ENCODE data around the gene SIX3.

SIX3 gene

DNA sequence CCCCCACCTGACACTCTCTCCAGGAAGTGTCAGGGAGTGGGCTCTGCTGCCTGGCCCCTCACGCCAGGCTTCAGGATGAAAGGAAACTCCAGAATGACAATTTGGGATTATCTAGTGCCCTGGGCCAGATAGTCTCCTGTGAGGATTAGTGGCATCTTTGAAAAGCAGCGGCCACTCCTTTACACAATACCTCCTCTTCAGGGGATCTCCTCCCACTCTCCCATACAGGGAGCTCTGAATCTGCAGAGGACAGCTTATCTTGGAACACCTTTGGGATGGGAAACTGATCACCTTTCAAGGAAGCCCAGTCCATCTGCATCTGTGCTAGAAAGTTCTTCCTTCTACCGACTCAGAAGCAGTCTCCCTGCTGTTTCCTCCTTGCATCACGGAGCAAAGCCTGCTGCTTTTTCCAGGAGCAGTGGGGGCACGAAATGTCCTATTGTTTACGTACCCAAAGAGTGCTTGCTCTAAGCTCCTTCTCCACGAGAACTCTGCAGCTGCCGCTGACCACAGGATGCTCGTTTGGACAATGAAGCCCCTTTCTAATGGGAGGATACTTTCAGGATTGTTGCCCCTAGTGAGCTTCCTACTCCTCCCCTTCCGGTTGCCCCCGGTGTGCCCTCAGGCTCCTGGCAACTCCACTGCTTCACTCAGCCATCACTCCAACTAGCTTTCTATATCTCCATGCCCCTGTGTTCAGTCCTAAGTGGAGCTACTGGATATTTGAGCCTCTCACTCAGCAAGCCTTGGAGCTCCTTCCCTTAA is 31.5 kb downstream of the SIX3 start:
- Histone ChIP-seq H3K4me3 (ENCODE audit: low read depth in 1 of 2, low read length in 2 of 2) (no peak overlapping the region), H3K9ac (ENCODE audit: low read depth in 1 of 2, low read length in 2 of 2) (no peak overlapping the region), H3K27me3 (ENCODE audit: control insufficient read depth in 1 of 2, insufficient read depth in 2 of 2, low read length in 2 of 2) (peaks cover 1 to 5% of the 10 kb centered on the region in 2 donors), H3K4me1 (ENCODE audit: control insufficient read depth in 1 of 2, insufficient read depth in 2 of 2, low read length in 2 of 2) (no peaks in the 10 kb centered on the region), H3K9me3 (ENCODE audit: control insufficient read depth in 1 of 2, low read length in 2 of 2) (no peaks in the 10 kb centered on the region), H3K36me3 (ENCODE audit: control insufficient read depth in 1 of 2, insufficient read depth in 2 of 2, low read length in 2 of 2) (no peaks in the 10 kb centered on the region), H3K27ac (ENCODE audit: low read depth, low read length) (no peak overlapping the region)

DNA sequence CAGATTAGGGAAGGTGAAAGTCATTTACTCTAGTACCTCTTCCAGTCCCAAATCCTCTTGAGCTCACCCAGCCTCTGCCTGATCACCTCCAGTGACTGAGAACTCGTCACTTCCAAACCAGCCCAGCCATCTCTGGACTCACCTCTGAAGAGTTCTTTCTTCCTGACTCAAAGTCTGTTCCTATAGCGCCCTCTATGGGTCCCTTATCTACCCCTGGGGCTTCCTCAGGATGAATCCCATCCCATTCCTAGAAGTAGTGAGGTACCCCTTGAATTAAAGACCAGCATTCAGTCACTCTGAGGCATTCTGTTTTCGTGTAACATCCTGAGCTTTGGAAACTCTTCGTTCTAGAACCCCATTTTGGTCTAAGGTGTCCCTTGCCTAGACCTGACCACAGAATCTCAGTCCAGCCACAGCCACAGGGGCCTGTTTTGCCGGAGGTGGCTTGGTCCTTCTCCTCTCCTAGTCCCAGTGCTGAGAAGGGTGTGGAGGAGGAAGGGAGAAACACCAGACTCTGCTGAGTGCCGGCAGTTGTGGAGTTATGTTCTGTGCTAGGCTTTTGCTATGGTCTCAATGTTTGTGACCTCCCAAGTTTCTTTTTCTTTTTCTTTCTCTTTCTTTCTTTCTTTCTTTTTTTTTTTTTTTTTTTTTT is 32.7 kb downstream of the SIX3 start:
- Histone ChIP-seq H3K9me3 (ENCODE audit: control insufficient read depth in 1 of 2, low read length in 2 of 2) (no peaks in the 10 kb centered on the region), H3K27ac (ENCODE audit: low read depth, low read length) (no peak overlapping the region), H3K27me3 (ENCODE audit: control insufficient read depth in 1 of 2, insufficient read depth in 2 of 2, low read length in 2 of 2) (peaks cover 4 to 5% of the 10 kb centered on the region in 2 donors), H3K9ac (ENCODE audit: low read depth in 1 of 2, low read length in 2 of 2) (no peak overlapping the region), H3K36me3 (ENCODE audit: control insufficient read depth in 1 of 2, insufficient read depth in 2 of 2, low read length in 2 of 2) (no peaks in the 10 kb centered on the region), H3K4me3 (ENCODE audit: low read depth in 1 of 2, low read length in 2 of 2) (no peak overlapping the region), H3K4me1 (ENCODE audit: control insufficient read depth in 1 of 2, insufficient read depth in 2 of 2, low read length in 2 of 2) (no peaks in the 10 kb centered on the region)

GRCh38 chr2:44975571-44976450 is 34.3 kb downstream of the SIX3 start:
- H3K4me1 ChIP-seq (ENCODE audit: control insufficient read depth in 1 of 2, insufficient read depth in 2 of 2, low read length in 2 of 2), result no peaks in the 10 kb centered on the region
- peaks cover 4 to 7% of the 10 kb centered on the region in 2 donors for H3K27me3 ChIP-seq (ENCODE audit: control insufficient read depth in 1 of 2, insufficient read depth in 2 of 2, low read length in 2 of 2)
- H3K4me3 ChIP-seq (ENCODE audit: low read depth in 1 of 2, low read length in 2 of 2), result no peak overlapping the region
- H3K9ac ChIP-seq (ENCODE audit: low read depth in 1 of 2, low read length in 2 of 2), result no peak overlapping the region
- H3K27ac ChIP-seq (ENCODE audit: low read depth, low read length), result no peak overlapping the region
- no peaks in the 10 kb centered on the region for H3K9me3 ChIP-seq (ENCODE audit: control insufficient read depth in 1 of 2, low read length in 2 of 2)
- H3K36me3 ChIP-seq (ENCODE audit: control insufficient read depth in 1 of 2, insufficient read depth in 2 of 2, low read length in 2 of 2), result no peaks in the 10 kb centered on the region

DNA sequence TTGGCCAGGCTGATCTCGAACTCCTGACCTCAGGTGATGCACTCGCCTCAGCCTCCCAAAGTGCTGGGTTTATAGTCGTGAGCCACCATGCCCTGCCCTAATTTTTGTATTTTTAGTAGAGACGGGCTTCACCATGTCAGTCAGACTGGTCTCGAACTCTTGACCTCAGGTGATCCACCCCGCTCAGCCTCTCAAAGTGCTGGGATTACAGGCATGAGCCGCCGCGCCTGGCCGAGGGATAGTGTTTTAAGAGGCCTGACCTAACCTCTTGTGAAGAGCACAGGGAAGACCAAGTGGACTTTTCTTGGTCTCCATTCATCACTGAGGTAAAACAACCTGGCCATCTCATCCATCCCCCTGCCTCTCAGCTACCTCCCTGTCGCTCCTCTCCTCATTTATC is 38.1 kb downstream of the SIX3 start:
- Histone ChIP-seq H3K9me3 (ENCODE audit: control insufficient read depth in 1 of 2, low read length in 2 of 2) (no peaks in the 10 kb centered on the region), H3K27me3 (ENCODE audit: control insufficient read depth in 1 of 2, insufficient read depth in 2 of 2, low read length in 2 of 2) (peaks cover 7% of the 10 kb centered on the region in 2 donors), H3K27ac (ENCODE audit: low read depth, low read length) (no peak overlapping the region), H3K4me1 (ENCODE audit: control insufficient read depth in 1 of 2, insufficient read depth in 2 of 2, low read length in 2 of 2) (no peaks in the 10 kb centered on the region), H3K4me3 (ENCODE audit: low read depth in 1 of 2, low read length in 2 of 2) (no peak overlapping the region), H3K9ac (ENCODE audit: low read depth in 1 of 2, low read length in 2 of 2) (no peak overlapping the region), H3K36me3 (ENCODE audit: control insufficient read depth in 1 of 2, insufficient read depth in 2 of 2, low read length in 2 of 2) (no peaks in the 10 kb centered on the region)

- H3K9me3 ChIP-seq (ENCODE audit: control insufficient read depth in 1 of 2, low read length in 2 of 2), result no peaks in the 10 kb centered on the region
- no peaks in the 10 kb centered on the region for H3K4me1 ChIP-seq (ENCODE audit: control insufficient read depth in 1 of 2, insufficient read depth in 2 of 2, low read length in 2 of 2)
- no peaks in the 10 kb centered on the region for H3K36me3 ChIP-seq (ENCODE audit: control insufficient read depth in 1 of 2, insufficient read depth in 2 of 2, low read length in 2 of 2)
- H3K4me3 ChIP-seq (ENCODE audit: low read depth in 1 of 2, low read length in 2 of 2), result no peak overlapping the region
- no peak overlapping the region for H3K27ac ChIP-seq (ENCODE audit: low read depth, low read length)
- no peak overlapping the region for H3K9ac ChIP-seq (ENCODE audit: low read depth in 1 of 2, low read length in 2 of 2)
- peaks cover 7 to 9% of the 10 kb centered on the region in 2 donors for H3K27me3 ChIP-seq (ENCODE audit: control insufficient read depth in 1 of 2, insufficient read depth in 2 of 2, low read length in 2 of 2)
Measured at GRCh38 chr2:44980751-44981713, 39.5 kb downstream of the SIX3 start.

DNA sequence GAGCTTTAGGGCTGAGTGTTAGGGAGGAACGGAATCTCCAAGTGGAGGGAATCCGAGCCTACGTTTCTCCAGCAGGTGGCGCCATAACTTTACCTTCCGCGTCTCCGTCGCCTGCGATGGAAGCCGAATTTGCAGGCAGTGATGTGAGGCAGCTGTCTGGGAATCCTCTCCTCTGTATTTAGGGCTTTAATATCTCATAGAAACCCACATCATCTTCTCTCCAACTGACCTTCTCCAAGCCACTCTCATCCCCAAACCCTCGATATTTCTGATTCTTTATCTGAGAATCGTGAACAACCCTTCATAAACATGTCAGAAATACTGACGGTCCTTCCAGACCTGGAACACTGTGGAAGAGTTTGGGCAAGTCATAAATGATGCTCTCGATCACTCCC is 40.2 kb downstream of the SIX3 start:
- Histone ChIP-seq H3K36me3 (ENCODE audit: control insufficient read depth in 1 of 2, insufficient read depth in 2 of 2, low read length in 2 of 2) (no peaks in the 10 kb centered on the region), H3K27me3 (ENCODE audit: control insufficient read depth in 1 of 2, insufficient read depth in 2 of 2, low read length in 2 of 2) (peaks cover 7 to 14% of the 10 kb centered on the region in 2 donors), H3K4me1 (ENCODE audit: control insufficient read depth in 1 of 2, insufficient read depth in 2 of 2, low read length in 2 of 2) (no peaks in the 10 kb centered on the region), H3K27ac (ENCODE audit: low read depth, low read length) (no peak overlapping the region), H3K9me3 (ENCODE audit: control insufficient read depth in 1 of 2, low read length in 2 of 2) (no peaks in the 10 kb centered on the region), H3K4me3 (ENCODE audit: low read depth in 1 of 2, low read length in 2 of 2) (no peak overlapping the region), H3K9ac (ENCODE audit: low read depth in 1 of 2, low read length in 2 of 2) (no peak overlapping the region)

- H3K27me3 ChIP-seq (ENCODE audit: control insufficient read depth in 1 of 2, insufficient read depth in 2 of 2, low read length in 2 of 2), result peaks cover 4 to 19% of the 10 kb centered on the region in 2 donors
- H3K27ac ChIP-seq (ENCODE audit: low read depth, low read length), result no peak overlapping the region
- H3K4me3 ChIP-seq (ENCODE audit: low read depth in 1 of 2, low read length in 2 of 2), result no peak overlapping the region
- H3K9ac ChIP-seq (ENCODE audit: low read depth in 1 of 2, low read length in 2 of 2), result no peak overlapping the region
- no peaks in the 10 kb centered on the region for H3K36me3 ChIP-seq (ENCODE audit: control insufficient read depth in 1 of 2, insufficient read depth in 2 of 2, low read length in 2 of 2)
- H3K9me3 ChIP-seq (ENCODE audit: control insufficient read depth in 1 of 2, low read length in 2 of 2), result peaks cover 4 to 7% of the 10 kb centered on the region in 2 donors
- H3K4me1 ChIP-seq (ENCODE audit: control insufficient read depth in 1 of 2, insufficient read depth in 2 of 2, low read length in 2 of 2), result no peaks in the 10 kb centered on the region
Measured at GRCh38 chr2:44983836-44984604, 42.5 kb downstream of the SIX3 start.

- no peaks in the 10 kb centered on the region for H3K36me3 ChIP-seq (ENCODE audit: control insufficient read depth in 1 of 2, insufficient read depth in 2 of 2, low read length in 2 of 2)
Measured at GRCh38 chr2:44989176-44989575, 47.7 kb downstream of the SIX3 start.

GRCh38 chr2:44994377-44994776 is 52.9 kb downstream of the SIX3 start:
- Histone ChIP-seq H3K27ac (ENCODE audit: low read depth, low read length) (no peak overlapping the region), H3K9ac (ENCODE audit: low read depth in 1 of 2, low read length in 2 of 2) (no peak overlapping the region), H3K4me3 (ENCODE audit: low read depth in 1 of 2, low read length in 2 of 2) (no peak overlapping the region), H3K4me1 (ENCODE audit: control insufficient read depth in 1 of 2, insufficient read depth in 2 of 2, low read length in 2 of 2) (no peaks in the 10 kb centered on the region), H3K9me3 (ENCODE audit: control insufficient read depth in 1 of 2, low read length in 2 of 2) (no peaks in the 10 kb centered on the region), H3K36me3 (ENCODE audit: control insufficient read depth in 1 of 2, insufficient read depth in 2 of 2, low read length in 2 of 2) (no peaks in the 10 kb centered on the region), H3K27me3 (ENCODE audit: control insufficient read depth in 1 of 2, insufficient read depth in 2 of 2, low read length in 2 of 2) (peaks cover 28 to 34% of the 10 kb centered on the region in 2 donors)

More at GRCh38 chr2:44989176-44989575, 47.7 kb downstream of the SIX3 start:
- Histone ChIP-seq H3K4me3 (ENCODE audit: low read depth in 1 of 2, low read length in 2 of 2) (no peak overlapping the region), H3K27ac (ENCODE audit: low read depth, low read length) (no peak overlapping the region), H3K9me3 (ENCODE audit: control insufficient read depth in 1 of 2, low read length in 2 of 2) (peaks cover 4 to 7% of the 10 kb centered on the region in 2 donors), H3K9ac (ENCODE audit: low read depth in 1 of 2, low read length in 2 of 2) (no peak overlapping the region), H3K4me1 (ENCODE audit: control insufficient read depth in 1 of 2, insufficient read depth in 2 of 2, low read length in 2 of 2) (no peaks in the 10 kb centered on the region), H3K27me3 (ENCODE audit: control insufficient read depth in 1 of 2, insufficient read depth in 2 of 2, low read length in 2 of 2) (peaks cover 5 to 13% of the 10 kb centered on the region in 2 donors)

Measured in duodenal mucosa (tissue), 2 donors.